Panc1 (cell line): ENCODE measurements around the gene PDE11A.

Source experiments
- CTCF ChIP-seq: fragments of 450-650 bp; IDR thresholded peaks from 2 replicates; pipeline ENCODE4 v1.5.1; 2017; ENCODE audit warnings: mild to moderate bottlenecking
- POLR2AphosphoS5 ChIP-seq: IDR thresholded peaks from 2 replicates; pipeline ENCODE4 v1.6.1; 2012; ENCODE audit warnings: mild to moderate bottlenecking, low read depth, low read length, moderate library complexity
- REST ChIP-seq, 2 experiments: IDR thresholded peaks; 2 replicates each; pipeline ENCODE4 v1.6.1; 2011 to 2012; ENCODE audit warnings: low read depth in 2 of 2, control low read depth in 1 of 2, low read length in 1 of 2, mild to moderate bottlenecking in 1 of 2, moderate library complexity in 1 of 2; ENCODE audit not compliant: insufficient read depth in 1 of 2
- SIN3A ChIP-seq: IDR thresholded peaks from 2 replicates; pipeline ENCODE4 v1.6.1; 2012; ENCODE audit warnings: low read depth, mild to moderate bottlenecking, low read length, moderate library complexity, borderline replicate concordance; ENCODE audit not compliant: insufficient read depth

GRCh38 chr2:177763531-177764265 is 308.9 kb downstream of the PDE11A start:
- TF ChIP-seq CTCF (peak; percentile 93), SIN3A (no peak), REST (IDR thresholded peaks at IDR 0.05; ENCODE audit: insufficient read depth in 1 of 2, low read depth in 2 of 2, low read length in 1 of 2) (no peak), POLR2AphosphoS5 (no peak)
